SK-N-SH (cell line): ENCODE results near the gene SND1. TPM values are rescaled to one million over a fixed set of nuclear protein-coding genes. Genes with fewer than 3 reads are reported as not detected.

Experiments used
- CTCF ChIA-PET: fragments of 300-600, 350-600 bp; formaldehyde crosslinking; extraction: SDS; loops from one replicate; lab custom pipeline; 2021; lab: Yijun Ruan, JAX
- POLR2A ChIA-PET: fragments of 350-600 bp; sonication (Branson Sonifier 250); formaldehyde crosslinking; extraction: SDS; loops from one replicate; lab custom pipeline; 2020; ENCODE audit warnings: antibody characterized with exemption, inconsistent platforms; lab: Yijun Ruan, JAX
- DNase-seq: peaks from one replicate; pipeline ENCODE4 v3.0.0; 2012
- H2AFZ ChIP-seq: fragments of 200-600 bp; sonication (generic); 2 replicates; pipeline ENCODE4 v1.8.1; 2016; ENCODE audit warnings: antibody characterized with exemption, mild to moderate bottlenecking, low read depth
- H3F3A ChIP-seq: fragments of 200-600 bp; sonication (generic); replicated peaks from 2 replicates; pipeline ENCODE3; 2016; ENCODE audit warnings: antibody characterized with exemption, mild to moderate bottlenecking; ENCODE audit not compliant: insufficient read depth
- H3K27ac ChIP-seq, 2 experiments: fragments of 200-500 bp in 1 of 2; fragments of 200-600 bp in 1 of 2; sonication (Bioruptor generic) in 1 of 2; sonication (generic), shearing (Covaris generic) in 1 of 2; 2 replicates each; pipeline versions ENCODE4 v1.5.1 to v1.6.1; 2014 to 2016; ENCODE audit warnings: low read depth in 2 of 2, inconsistent platforms in 1 of 2, low read length in 1 of 2, mild to moderate bottlenecking in 1 of 2, mixed read lengths in 1 of 2
- H3K27me3 ChIP-seq: fragments of 200-600 bp; sonication (generic), shearing (Covaris generic); 2 replicates; pipeline ENCODE4 v1.6.1; 2016; ENCODE audit warnings: mixed run types; ENCODE audit not compliant: insufficient read depth
- H3K36me3 ChIP-seq, 2 experiments: fragments of 200-500 bp in 1 of 2; fragments of 200-600 bp in 1 of 2; sonication (Bioruptor generic) in 1 of 2; sonication (generic) in 1 of 2; replicated peaks in 1 of 2; 2 replicates each; pipeline versions ENCODE3 to v1.5.1; 2014 to 2016; ENCODE audit warnings: low read length in 1 of 2, mild to moderate bottlenecking in 1 of 2; ENCODE audit not compliant: insufficient read depth in 2 of 2, control insufficient read depth in 1 of 2
- H3K4me1 ChIP-seq, 2 experiments: fragments of 200-500 bp in 1 of 2; fragments of 200-600 bp in 1 of 2; sonication (Bioruptor generic) in 1 of 2; sonication (generic), shearing (Covaris generic) in 1 of 2; 2 replicates each; pipeline versions ENCODE4 v1.5.1 to v1.6.1; 2014 to 2016; ENCODE audit warnings: low read depth in 1 of 2, low read length in 1 of 2, mixed run types in 1 of 2; ENCODE audit not compliant: insufficient read depth in 2 of 2, control insufficient read depth in 1 of 2
- H3K4me2 ChIP-seq: fragments of 200-600 bp; sonication (generic), shearing (Covaris generic); 2 replicates; pipeline ENCODE4 v1.6.1; 2017; ENCODE audit warnings: mixed run types
- H3K4me3 ChIP-seq, 2 experiments: fragments of 200-500 bp in 1 of 2; fragments of 200-600 bp in 1 of 2; sonication (Bioruptor generic) in 1 of 2; sonication (generic), shearing (Covaris generic) in 1 of 2; 2 replicates each; pipeline versions ENCODE4 v1.5.1 to v1.8.1; 2014 to 2016; ENCODE audit warnings: low read depth in 2 of 2, inconsistent platforms in 1 of 2, low read length in 1 of 2, mild to moderate bottlenecking in 1 of 2, mixed read lengths in 1 of 2, moderate library complexity in 1 of 2
- H3K79me2 ChIP-seq: fragments of 200-600 bp; sonication (generic); 2 replicates; pipeline ENCODE4 v1.8.1; 2017; ENCODE audit warnings: mild to moderate bottlenecking; ENCODE audit not compliant: insufficient read depth
- H3K9ac ChIP-seq: fragments of 200-600 bp; sonication (generic); 2 replicates; pipeline ENCODE4 v1.6.1; 2017; ENCODE audit warnings: mixed run types
- H3K9me2 ChIP-seq: fragments of 200-600 bp; sonication (generic); 2 replicates; pipeline ENCODE4 v1.6.1; 2017; ENCODE audit warnings: mixed run types
- H3K9me3 ChIP-seq: fragments of 200-600 bp; sonication (generic); 2 replicates; pipeline ENCODE4 v1.6.1; 2017; ENCODE audit warnings: mixed run types, mild to moderate bottlenecking, moderate library complexity
- H4K20me1 ChIP-seq: fragments of 200-600 bp; sonication (generic); 2 replicates; pipeline ENCODE4 v1.6.1; 2017; ENCODE audit warnings: mild to moderate bottlenecking, mixed run types; ENCODE audit not compliant: insufficient read depth
- CHD2 ChIP-seq: fragments of 150-350 bp; IDR thresholded peaks from 2 replicates; pipeline ENCODE4 v1.6.1; 2018; ENCODE audit warnings: low read length; ENCODE audit not compliant: partially characterized antibody
- ELF1 ChIP-seq: IDR thresholded peaks from 2 replicates; pipeline ENCODE4 v1.4.0; 2012
- EP300 ChIP-seq, 2 experiments: IDR thresholded peaks; 2 replicates each; pipeline versions ENCODE4 v1.4.0 to v1.6.1; 2012; ENCODE audit warnings: borderline replicate concordance in 1 of 2, low read depth in 1 of 2, low read length in 1 of 2
- FOSL2 ChIP-seq: IDR thresholded peaks from 2 replicates; pipeline ENCODE4 v1.4.0; 2012; ENCODE audit warnings: low read depth, mild to moderate bottlenecking, moderate library complexity, borderline replicate concordance
- FOXM1 ChIP-seq: IDR thresholded peaks from 2 replicates; pipeline ENCODE4 v1.4.0; 2012; ENCODE audit warnings: low read depth, mild to moderate bottlenecking
- RAD21 ChIP-seq: IDR thresholded peaks from 2 replicates; pipeline ENCODE4 v1.6.1; 2012; ENCODE audit warnings: mild to moderate bottlenecking, low read length
- RCOR1 ChIP-seq: fragments of 150-350 bp; IDR thresholded peaks from 2 replicates; pipeline ENCODE4 v1.6.1; 2017; ENCODE audit warnings: antibody characterized with exemption, low read length
- RFX5 ChIP-seq: IDR thresholded peaks from 2 replicates; pipeline ENCODE4 v1.6.1; 2012; ENCODE audit warnings: mild to moderate bottlenecking, improper control_type of control experiment, low read length
- RXRA ChIP-seq: IDR thresholded peaks from 2 replicates; pipeline ENCODE4 v1.4.0; 2012; ENCODE audit warnings: low read depth, mild to moderate bottlenecking, borderline replicate concordance
- SIN3A ChIP-seq: IDR thresholded peaks from 2 replicates; pipeline ENCODE4 v1.6.1; 2012; ENCODE audit warnings: low read depth, mild to moderate bottlenecking, low read length, moderate library complexity, borderline replicate concordance
- TAF1 ChIP-seq: IDR thresholded peaks from 2 replicates; pipeline ENCODE4 v1.6.1; 2012; ENCODE audit warnings: low read depth, mild to moderate bottlenecking, low read length, moderate library complexity, borderline replicate concordance
- YY1 ChIP-seq: IDR thresholded peaks from 2 replicates; pipeline ENCODE4 v1.4.0; 2012; ENCODE audit warnings: low read depth, mild to moderate bottlenecking
- WGBS: methylation state at CpG from one replicate; pipeline ENCODE4 v1.1.6; 2017; ENCODE audit warnings: low lambda C conversion rate; 5-methylcytosine and 5-hydroxymethylcytosine counted together
- polyA plus RNA-seq, 3 experiments: library from polyadenylated mRNA; depleted of rRNA; stranded (reverse); fragments of >200 nt; gene quantifications; 2 replicates each; pipeline ENCODE4 v1.2.3, GENCODE V29; 2012
- TF ChIP-seq, protein P1 (sequence below): fragments of 200-600 bp; sonication (generic); IDR thresholded peaks from 2 replicates; pipeline ENCODE4 v1.6.1; 2017; ENCODE audit warnings: antibody characterized with exemption, mild to moderate bottlenecking, moderate library complexity
- TF ChIP-seq, protein P2 (sequence below): IDR thresholded peaks from 2 replicates; pipeline ENCODE4 v1.4.0; 2012; ENCODE audit warnings: low read depth, borderline replicate concordance

Gene SND1
- polyA plus RNA-seq, 1 of the 3 experiments (the other 2 are of a cell fraction), result 165 TPM

DNA sequence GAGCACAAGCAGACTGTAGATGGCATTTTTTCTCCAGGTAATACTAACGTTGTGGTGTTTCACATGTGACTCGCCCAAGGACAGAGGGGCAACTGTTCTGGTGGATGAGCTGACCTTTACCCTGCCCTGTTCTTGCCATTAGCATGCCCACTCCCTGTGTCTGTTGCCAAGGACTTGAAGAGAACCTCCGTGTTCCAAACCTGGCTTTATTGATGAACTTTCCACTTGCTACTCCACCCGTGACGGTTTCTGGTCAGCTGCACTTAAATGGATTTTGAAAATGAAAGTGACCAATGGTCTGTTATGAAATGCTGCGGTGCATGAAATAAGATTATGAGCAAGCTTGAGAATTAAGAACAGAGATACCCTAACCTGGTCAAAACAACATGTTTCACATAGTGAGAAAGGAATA lies 348.9 kb downstream of the SND1 start:
- H3K36me3 ChIP-seq, result peaks cover 7 to 12% of the 10 kb centered on the region in 2 experiments
- TF ChIP-seq FOSL2 (no peak), ELF1 (no peak)
- TF ChIP-seq, protein P1, sequence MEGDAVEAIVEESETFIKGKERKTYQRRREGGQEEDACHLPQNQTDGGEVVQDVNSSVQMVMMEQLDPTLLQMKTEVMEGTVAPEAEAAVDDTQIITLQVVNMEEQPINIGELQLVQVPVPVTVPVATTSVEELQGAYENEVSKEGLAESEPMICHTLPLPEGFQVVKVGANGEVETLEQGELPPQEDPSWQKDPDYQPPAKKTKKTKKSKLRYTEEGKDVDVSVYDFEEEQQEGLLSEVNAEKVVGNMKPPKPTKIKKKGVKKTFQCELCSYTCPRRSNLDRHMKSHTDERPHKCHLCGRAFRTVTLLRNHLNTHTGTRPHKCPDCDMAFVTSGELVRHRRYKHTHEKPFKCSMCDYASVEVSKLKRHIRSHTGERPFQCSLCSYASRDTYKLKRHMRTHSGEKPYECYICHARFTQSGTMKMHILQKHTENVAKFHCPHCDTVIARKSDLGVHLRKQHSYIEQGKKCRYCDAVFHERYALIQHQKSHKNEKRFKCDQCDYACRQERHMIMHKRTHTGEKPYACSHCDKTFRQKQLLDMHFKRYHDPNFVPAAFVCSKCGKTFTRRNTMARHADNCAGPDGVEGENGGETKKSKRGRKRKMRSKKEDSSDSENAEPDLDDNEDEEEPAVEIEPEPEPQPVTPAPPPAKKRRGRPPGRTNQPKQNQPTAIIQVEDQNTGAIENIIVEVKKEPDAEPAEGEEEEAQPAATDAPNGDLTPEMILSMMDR, result no peak
- no peaks in the 10 kb centered on the region for H3F3A ChIP-seq
- no peaks in the 10 kb centered on the region for H3K27me3 ChIP-seq
- ChIA-PET POLR2A (interaction anchor here (1.1 kb wide), 1 partner anchor 54 kb away, joined by 4 read pairs; no protein-coding TSS in a partner anchor), CTCF (interaction anchor here (1.3 kb wide), 2 partner anchors 9 to 18 kb away, joined by 3 to 4 read pairs; no protein-coding TSS in a partner anchor)
- H4K20me1 ChIP-seq, result peaks cover 7% of the 10 kb centered on the region
- no peak overlapping the region for H3K4me2 ChIP-seq
- no peak for DNase-seq
- H3K4me1 ChIP-seq, result peaks cover 8 to 15% of the 10 kb centered on the region in 2 experiments; a peak in 2 of 4 replicates
- H3K9me3 ChIP-seq, result no peaks in the 10 kb centered on the region
- H3K9ac ChIP-seq, result no peak overlapping the region
- H3K27ac ChIP-seq, result no peak overlapping the region
- no peak overlapping the region for H3K4me3 ChIP-seq
- 95% methylated on average over 6 of the region's 6 CpGs for WGBS
- H2AFZ ChIP-seq, result no peak overlapping the region
- H3K9me2 ChIP-seq, result no peaks in the 10 kb centered on the region
- H3K79me2 ChIP-seq, result peaks cover 5% of the 10 kb centered on the region; the same call in 1 of the 2 replicates

- H3K9ac ChIP-seq, result no peak overlapping the region
- H3K79me2 ChIP-seq, result peaks cover 5% of the 10 kb centered on the region; the same call in 1 of the 2 replicates
- H3K9me3 ChIP-seq, result no peaks in the 10 kb centered on the region
- CTCF ChIA-PET, result interaction anchor here (1.1 kb wide), 1 partner anchor 207 kb away, joined by 4 read pairs; no protein-coding TSS in a partner anchor
- no peak overlapping the region for H3K4me2 ChIP-seq
- no peak for DNase-seq
- WGBS, result 92% methylated on average over 3 of the region's 3 CpGs
- peaks cover 0 to 8% of the 10 kb centered on the region in 2 experiments; a peak in 1 of 4 replicates for H3K4me1 ChIP-seq
- no peaks in the 10 kb centered on the region for H3F3A ChIP-seq
- H2AFZ ChIP-seq, result no peak overlapping the region
- POLR2A ChIA-PET, result no interaction called here
- H3K4me3 ChIP-seq, result no peak overlapping the region
- no peaks in the 10 kb centered on the region for H3K27me3 ChIP-seq
- H3K9me2 ChIP-seq, result no peaks in the 10 kb centered on the region
- no peak overlapping the region for H3K27ac ChIP-seq
- H3K36me3 ChIP-seq, result peaks cover 5 to 21% of the 10 kb centered on the region in 2 experiments
- peaks cover 3% of the 10 kb centered on the region for H4K20me1 ChIP-seq
- TF ChIP-seq CHD2 (no peak), ELF1 (no peak)
Observed at GRCh38 chr7:128003167-128003566, 351.2 kb downstream of the SND1 start.

DNA sequence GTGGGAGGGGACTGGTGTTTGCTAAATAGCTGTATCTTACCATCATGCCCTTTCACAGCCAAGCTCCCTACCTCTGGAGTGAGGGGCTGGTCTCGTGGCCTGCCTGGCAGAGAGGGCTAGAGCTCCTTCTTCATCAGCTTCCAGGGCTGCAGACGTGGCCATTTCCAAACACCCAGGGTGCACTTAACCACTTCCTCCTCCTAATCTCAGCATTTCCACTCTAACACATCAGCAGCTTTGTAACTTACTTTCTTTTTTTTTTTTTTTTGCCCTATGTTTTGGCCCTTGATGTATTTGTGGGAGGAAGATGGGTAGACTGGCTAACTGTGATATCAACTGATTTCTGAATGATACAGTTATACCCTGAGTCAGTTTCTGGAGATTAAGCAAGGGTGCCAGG lies 351.8 kb downstream of the SND1 start:
- H2AFZ ChIP-seq, result no peak overlapping the region
- no peaks in the 10 kb centered on the region for H3F3A ChIP-seq
- peaks cover 0 to 12% of the 10 kb centered on the region in 2 experiments; a peak in 1 of 4 replicates for H3K4me1 ChIP-seq
- WGBS, result 100% methylated on average over 2 of the region's 2 CpGs
- H4K20me1 ChIP-seq, result peaks cover 3% of the 10 kb centered on the region
- H3K9me2 ChIP-seq, result no peaks in the 10 kb centered on the region
- H3K9me3 ChIP-seq, result no peaks in the 10 kb centered on the region
- CTCF ChIA-PET, result interaction anchor here (0.9 to 1.1 kb wide), 2 partner anchors 205 to 206 kb away, joined by 3 to 4 read pairs; no protein-coding TSS in a partner anchor
- DNase-seq, result no peak
- H3K36me3 ChIP-seq, result peaks cover 4 to 20% of the 10 kb centered on the region in 2 experiments
- H3K9ac ChIP-seq, result no peak overlapping the region
- POLR2A ChIA-PET, result no interaction called here
- no peak overlapping the region for H3K4me3 ChIP-seq
- no peak overlapping the region for H3K4me2 ChIP-seq
- no peaks in the 10 kb centered on the region for H3K27me3 ChIP-seq
- no peak for TF ChIP-seq FOXM1
- TF ChIP-seq RAD21, result no peak
- TF ChIP-seq RCOR1, result no peak
- no peak for TF ChIP-seq TAF1
- TF ChIP-seq SIN3A, result no peak
- no peak for TF ChIP-seq RFX5
- TF ChIP-seq YY1, result no peak
- TF ChIP-seq EP300 (IDR thresholded peaks at IDR 0.05; ENCODE audit: borderline replicate concordance in 1 of 2, low read depth in 1 of 2, low read length in 1 of 2), result no peak
- no peak for TF ChIP-seq RXRA
- TF ChIP-seq, protein P2, sequence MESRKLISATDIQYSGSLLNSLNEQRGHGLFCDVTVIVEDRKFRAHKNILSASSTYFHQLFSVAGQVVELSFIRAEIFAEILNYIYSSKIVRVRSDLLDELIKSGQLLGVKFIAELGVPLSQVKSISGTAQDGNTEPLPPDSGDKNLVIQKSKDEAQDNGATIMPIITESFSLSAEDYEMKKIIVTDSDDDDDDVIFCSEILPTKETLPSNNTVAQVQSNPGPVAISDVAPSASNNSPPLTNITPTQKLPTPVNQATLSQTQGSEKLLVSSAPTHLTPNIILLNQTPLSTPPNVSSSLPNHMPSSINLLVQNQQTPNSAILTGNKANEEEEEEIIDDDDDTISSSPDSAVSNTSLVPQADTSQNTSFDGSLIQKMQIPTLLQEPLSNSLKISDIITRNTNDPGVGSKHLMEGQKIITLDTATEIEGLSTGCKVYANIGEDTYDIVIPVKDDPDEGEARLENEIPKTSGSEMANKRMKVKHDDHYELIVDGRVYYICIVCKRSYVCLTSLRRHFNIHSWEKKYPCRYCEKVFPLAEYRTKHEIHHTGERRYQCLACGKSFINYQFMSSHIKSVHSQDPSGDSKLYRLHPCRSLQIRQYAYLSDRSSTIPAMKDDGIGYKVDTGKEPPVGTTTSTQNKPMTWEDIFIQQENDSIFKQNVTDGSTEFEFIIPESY, result no peak
- TF ChIP-seq, all 33 proteins: peak for 0
- no peak overlapping the region for H3K27ac ChIP-seq
- peaks cover 5% of the 10 kb centered on the region; the same call in 1 of the 2 replicates for H3K79me2 ChIP-seq
